ENCODE data around the gene PKIG. TPM values are rescaled to one million over a fixed set of nuclear protein-coding genes. Genes with fewer than 3 reads are reported as not detected.
A peak's percentile ranks its signal among the peaks of the same experiment; 100 is the strongest.

The PKIG gene
- total RNA-seq, 1 experiment from 2014 or later, result 20.1 TPM

DNA sequence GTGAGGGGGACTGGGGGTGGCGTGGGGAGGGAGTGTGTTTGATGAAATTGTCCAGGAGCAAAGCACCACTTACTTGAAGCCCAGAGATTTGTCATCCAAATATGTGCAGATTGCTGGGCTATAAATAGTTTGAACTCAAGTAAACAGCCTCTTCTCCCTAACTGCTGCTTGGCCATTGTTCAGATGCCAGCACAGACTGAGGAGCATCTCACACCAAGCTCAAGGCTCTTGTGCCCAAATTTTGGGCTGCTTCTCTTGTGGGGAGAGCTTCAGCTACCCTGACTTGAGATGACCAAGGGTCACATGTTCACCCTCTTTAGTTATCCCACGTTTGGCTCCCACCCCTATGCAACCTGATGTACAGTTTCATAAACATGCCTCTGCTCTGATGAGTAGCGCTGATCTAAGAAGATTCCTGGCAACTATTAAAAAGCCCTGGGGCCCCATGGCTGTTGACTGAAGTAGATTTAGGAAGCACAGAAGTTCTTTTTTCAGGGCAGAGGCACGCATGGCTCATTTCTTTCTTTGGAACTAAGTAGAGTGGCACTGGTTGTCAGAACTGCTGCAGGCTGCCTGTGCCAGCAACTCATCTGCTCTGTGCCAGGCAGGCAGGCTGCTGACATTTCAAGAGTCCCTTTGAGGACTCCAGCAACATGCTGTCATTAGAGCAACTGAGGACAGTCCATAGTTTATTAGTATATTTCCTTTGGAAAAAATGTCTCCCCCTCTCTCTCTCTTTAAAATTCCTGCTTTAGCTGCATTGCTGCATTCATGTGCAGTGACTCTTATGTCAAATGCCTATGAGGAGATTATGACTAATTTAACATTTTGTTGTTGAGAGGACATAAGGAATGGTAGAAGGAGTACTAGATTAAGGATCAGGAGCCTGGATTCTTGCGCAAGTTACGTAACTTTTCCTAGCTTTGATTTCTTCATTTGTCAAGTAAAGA is 9.6 kb upstream of the PKIG start:
- H3K4me3 ChIP-seq (replicated peaks in 1 of 2; ENCODE audit: low read depth in 1 of 2, low read length in 2 of 2), result peak overlapping the region in 1 of 2 experiments; percentile 1; a peak in 1 of 4 replicates
- H3K9ac ChIP-seq (ENCODE audit: low read length), result peak overlapping the region; percentile 19; the same call in 1 of the 2 replicates
- no peaks in the 10 kb centered on the region for H3K36me3 ChIP-seq (ENCODE audit: control insufficient read depth in 1 of 2, insufficient read depth in 2 of 2, low read length in 2 of 2)
- peak; percentile 49 for ATAC-seq
- H2AFZ ChIP-seq (ENCODE audit: low read depth, low read length, poor library complexity, severe bottlenecking), result no peak overlapping the region
- no peak for DNase-seq (ENCODE audit: low read depth, low spot score)
- no TSS peak for BruUV-seq (replicated peaks)
- no peaks in the 10 kb centered on the region for H3K79me2 ChIP-seq (ENCODE audit: insufficient read depth, low read length)
- no peaks in the 10 kb centered on the region for H3K9me3 ChIP-seq (ENCODE audit: control insufficient read depth in 1 of 2, insufficient read depth in 1 of 2, low read depth in 1 of 2, low read length in 2 of 2)
- peak; percentile 52; the same call in 1 of the 2 replicates for TF ChIP-seq FOSL1 (IDR thresholded peaks at IDR 0.05; ENCODE audit: low read depth)
- 0 out of 2 replicates have a peak, but pooled peaks have one; percentile 47 for TF ChIP-seq CEBPB (IDR thresholded peaks at IDR 0.05; ENCODE audit: low read depth)
- no peak for TF ChIP-seq CBX3 (IDR thresholded peaks at IDR 0.05; ENCODE audit: low read depth)
- H3K9me2 ChIP-seq (ENCODE audit: insufficient read depth), result no peaks in the 10 kb centered on the region
- ChIA-PET POLR2A (no interaction called here), RAD21 (ENCODE audit: low non-redundant PET in 1 of 2, low total read pairs in 2 of 2, uncharacterized antibody in 2 of 2, unreplicated experiment in 2 of 2) (no interaction called here), CTCF (no interaction called here)
- no peaks in the 10 kb centered on the region for H3K27me3 ChIP-seq (ENCODE audit: insufficient read depth, low read length)
- H3K4me1 ChIP-seq (ENCODE audit: control insufficient read depth in 1 of 2, insufficient read depth in 2 of 2, low read length in 2 of 2), result peaks cover 16 to 30% of the 10 kb centered on the region in 2 experiments
- H3K27ac ChIP-seq (ENCODE audit: low read depth, low read length), result peak overlapping the region; percentile 47
- H4K20me1 ChIP-seq (ENCODE audit: insufficient read depth), result no peaks in the 10 kb centered on the region
- intact Hi-C loops (cut with micrococcal nuclease), result no loop called here
- H3K4me2 ChIP-seq (ENCODE audit: low read length), result peak overlapping the region; percentile 62

DNA sequence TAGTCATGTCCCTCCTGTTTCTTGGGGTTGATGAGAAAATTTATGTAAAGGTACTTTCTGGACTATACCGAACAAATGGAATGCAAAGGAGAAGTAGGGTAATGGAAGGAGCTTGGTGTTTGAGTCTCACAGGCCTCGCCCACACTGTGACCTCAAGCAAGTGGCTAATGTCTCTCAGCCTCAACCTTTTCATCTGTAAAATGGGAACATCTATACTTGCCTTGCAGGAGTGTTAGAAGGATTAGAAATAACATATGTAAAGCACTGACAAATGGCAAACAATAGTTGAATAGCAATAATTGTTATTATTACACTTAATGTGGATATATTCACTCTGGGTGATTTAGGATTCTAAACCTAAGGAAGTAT is 8.9 kb upstream of the PKIG start:
- Histone ChIP-seq H3K79me2 (ENCODE audit: insufficient read depth, low read length) (no peaks in the 10 kb centered on the region), H3K9me3 (ENCODE audit: control insufficient read depth in 1 of 2, insufficient read depth in 1 of 2, low read depth in 1 of 2, low read length in 2 of 2) (no peaks in the 10 kb centered on the region), H2AFZ (ENCODE audit: low read depth, low read length, poor library complexity, severe bottlenecking) (no peak overlapping the region), H4K20me1 (ENCODE audit: insufficient read depth) (no peaks in the 10 kb centered on the region), H3K4me2 (ENCODE audit: low read length) (peak overlapping the region; percentile 62), H3K4me1 (ENCODE audit: control insufficient read depth in 1 of 2, insufficient read depth in 2 of 2, low read length in 2 of 2) (peaks cover 16 to 30% of the 10 kb centered on the region in 2 experiments), H3K36me3 (ENCODE audit: control insufficient read depth in 1 of 2, insufficient read depth in 2 of 2, low read length in 2 of 2) (no peaks in the 10 kb centered on the region), H3K27ac (ENCODE audit: low read depth, low read length) (peak overlapping the region; percentile 47; the same call in 1 of the 2 replicates), H3K9ac (ENCODE audit: low read length) (no peak overlapping the region), H3K4me3 (replicated peaks in 1 of 2; ENCODE audit: low read depth in 1 of 2, low read length in 2 of 2) (peak overlapping the region in 1 of 2 experiments; percentile 1; a peak in 1 of 4 replicates), H3K9me2 (ENCODE audit: insufficient read depth) (no peaks in the 10 kb centered on the region), H3K27me3 (ENCODE audit: insufficient read depth, low read length) (no peaks in the 10 kb centered on the region)
- ChIA-PET CTCF (no interaction called here), RAD21 (ENCODE audit: low non-redundant PET in 1 of 2, low total read pairs in 2 of 2, uncharacterized antibody in 2 of 2, unreplicated experiment in 2 of 2) (no interaction called here), POLR2A (no interaction called here)
- ATAC-seq (no peak), DNase-seq (ENCODE audit: low read depth, low spot score) (no peak)
- BruUV-seq (replicated peaks), result no TSS peak
- intact Hi-C loops (cut with micrococcal nuclease), result no loop called here
- TF ChIP-seq JUND (IDR thresholded peaks at IDR 0.05) (no peak), SRF (IDR thresholded peaks at IDR 0.05; ENCODE audit: low read depth) (no peak), EZH2phosphoT487 (IDR thresholded peaks at IDR 0.05; ENCODE audit: borderline replicate concordance) (no peak), FOSL1 (IDR thresholded peaks at IDR 0.05; ENCODE audit: low read depth) (no peak), YY1 (IDR thresholded peaks at IDR 0.05; ENCODE audit: extremely low read depth, insufficient replicate concordance, low read depth, low read length) (no peak), POLR2A (IDR thresholded peaks at IDR 0.05; ENCODE audit: borderline replicate concordance, extremely low read depth, insufficient read depth, insufficient read length) (no peak), EZH2 (IDR thresholded peaks at IDR 0.05) (no peak), SIN3A (IDR thresholded peaks at IDR 0.05; ENCODE audit: low read depth) (no peak), ZFX (IDR thresholded peaks at IDR 0.05) (no peak), SP1 (IDR thresholded peaks at IDR 0.05; ENCODE audit: low read depth) (no peak)
- TF ChIP-seq, protein P1, sequence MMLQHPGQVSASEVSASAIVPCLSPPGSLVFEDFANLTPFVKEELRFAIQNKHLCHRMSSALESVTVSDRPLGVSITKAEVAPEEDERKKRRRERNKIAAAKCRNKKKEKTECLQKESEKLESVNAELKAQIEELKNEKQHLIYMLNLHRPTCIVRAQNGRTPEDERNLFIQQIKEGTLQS (IDR thresholded peaks at IDR 0.05), result no peak
- TF ChIP-seq, protein P2, sequence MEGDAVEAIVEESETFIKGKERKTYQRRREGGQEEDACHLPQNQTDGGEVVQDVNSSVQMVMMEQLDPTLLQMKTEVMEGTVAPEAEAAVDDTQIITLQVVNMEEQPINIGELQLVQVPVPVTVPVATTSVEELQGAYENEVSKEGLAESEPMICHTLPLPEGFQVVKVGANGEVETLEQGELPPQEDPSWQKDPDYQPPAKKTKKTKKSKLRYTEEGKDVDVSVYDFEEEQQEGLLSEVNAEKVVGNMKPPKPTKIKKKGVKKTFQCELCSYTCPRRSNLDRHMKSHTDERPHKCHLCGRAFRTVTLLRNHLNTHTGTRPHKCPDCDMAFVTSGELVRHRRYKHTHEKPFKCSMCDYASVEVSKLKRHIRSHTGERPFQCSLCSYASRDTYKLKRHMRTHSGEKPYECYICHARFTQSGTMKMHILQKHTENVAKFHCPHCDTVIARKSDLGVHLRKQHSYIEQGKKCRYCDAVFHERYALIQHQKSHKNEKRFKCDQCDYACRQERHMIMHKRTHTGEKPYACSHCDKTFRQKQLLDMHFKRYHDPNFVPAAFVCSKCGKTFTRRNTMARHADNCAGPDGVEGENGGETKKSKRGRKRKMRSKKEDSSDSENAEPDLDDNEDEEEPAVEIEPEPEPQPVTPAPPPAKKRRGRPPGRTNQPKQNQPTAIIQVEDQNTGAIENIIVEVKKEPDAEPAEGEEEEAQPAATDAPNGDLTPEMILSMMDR (IDR thresholded peaks at IDR 0.05 in 2 of 3, conservative IDR thresholded peaks at IDR 0.05 in 1 of 3; ENCODE audit: borderline replicate concordance in 1 of 3, insufficient read depth in 1 of 3, low read depth in 2 of 3, low read length in 2 of 3), result no peak
- TF ChIP-seq, protein P3, sequence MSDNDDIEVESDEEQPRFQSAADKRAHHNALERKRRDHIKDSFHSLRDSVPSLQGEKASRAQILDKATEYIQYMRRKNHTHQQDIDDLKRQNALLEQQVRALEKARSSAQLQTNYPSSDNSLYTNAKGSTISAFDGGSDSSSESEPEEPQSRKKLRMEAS (IDR thresholded peaks at IDR 0.05), result no peak
- TF ChIP-seq, protein P4, sequence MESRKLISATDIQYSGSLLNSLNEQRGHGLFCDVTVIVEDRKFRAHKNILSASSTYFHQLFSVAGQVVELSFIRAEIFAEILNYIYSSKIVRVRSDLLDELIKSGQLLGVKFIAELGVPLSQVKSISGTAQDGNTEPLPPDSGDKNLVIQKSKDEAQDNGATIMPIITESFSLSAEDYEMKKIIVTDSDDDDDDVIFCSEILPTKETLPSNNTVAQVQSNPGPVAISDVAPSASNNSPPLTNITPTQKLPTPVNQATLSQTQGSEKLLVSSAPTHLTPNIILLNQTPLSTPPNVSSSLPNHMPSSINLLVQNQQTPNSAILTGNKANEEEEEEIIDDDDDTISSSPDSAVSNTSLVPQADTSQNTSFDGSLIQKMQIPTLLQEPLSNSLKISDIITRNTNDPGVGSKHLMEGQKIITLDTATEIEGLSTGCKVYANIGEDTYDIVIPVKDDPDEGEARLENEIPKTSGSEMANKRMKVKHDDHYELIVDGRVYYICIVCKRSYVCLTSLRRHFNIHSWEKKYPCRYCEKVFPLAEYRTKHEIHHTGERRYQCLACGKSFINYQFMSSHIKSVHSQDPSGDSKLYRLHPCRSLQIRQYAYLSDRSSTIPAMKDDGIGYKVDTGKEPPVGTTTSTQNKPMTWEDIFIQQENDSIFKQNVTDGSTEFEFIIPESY (IDR thresholded peaks at IDR 0.05; ENCODE audit: extremely low read depth, insufficient replicate concordance, low read length), result no peak
